HG03039 (cell line): ENCODE measurements around the gene ITGB5.

Experiments
- ATAC-seq: cut with Tn5 transposase; IDR thresholded peaks from one replicate; pipeline ENCODE4 v1.9.1; 2021; ENCODE audit warnings: mild to moderate bottlenecking, moderate library complexity; ENCODE audit not compliant: unreplicated experiment

Gene ITGB5

DNA sequence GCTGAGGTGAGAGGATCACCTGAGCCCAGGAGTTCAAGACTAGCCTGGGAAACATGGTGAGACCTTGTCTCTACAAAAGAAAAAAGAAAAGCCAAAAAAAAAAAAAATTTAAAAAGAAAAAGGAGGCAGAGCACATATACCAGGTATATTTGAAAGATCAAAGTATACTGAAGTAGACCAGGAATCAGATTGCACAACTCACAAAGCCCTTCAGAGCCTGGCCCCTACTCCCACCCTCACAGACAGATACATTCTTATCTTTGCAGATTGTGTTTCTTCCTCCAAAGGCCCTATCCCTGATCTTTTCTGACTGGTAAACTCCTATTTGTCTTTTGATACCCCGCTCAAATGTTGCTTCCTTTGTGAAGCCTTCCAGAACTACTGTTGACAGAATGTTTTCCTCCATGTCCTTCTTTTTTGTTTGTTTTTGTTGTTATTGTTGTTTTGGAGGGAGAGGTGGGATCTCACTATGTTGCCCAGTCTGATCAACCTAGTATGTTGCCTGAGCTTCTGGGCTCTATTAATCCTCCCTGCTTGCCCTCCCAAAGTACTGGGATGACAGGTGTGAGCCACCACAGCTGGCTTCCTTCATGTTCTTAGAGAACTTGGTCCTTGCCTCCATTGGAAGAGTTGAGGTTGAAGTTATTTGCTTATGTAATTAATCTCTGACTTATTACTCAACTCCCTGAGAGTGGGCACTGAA is 9.8 kb upstream of the ITGB5 start:
- ATAC-seq = no peak

- no peak for ATAC-seq
These were observed 8.6 kb upstream of the ITGB5 start for GRCh38 chr3:124895756-124896155.

DNA sequence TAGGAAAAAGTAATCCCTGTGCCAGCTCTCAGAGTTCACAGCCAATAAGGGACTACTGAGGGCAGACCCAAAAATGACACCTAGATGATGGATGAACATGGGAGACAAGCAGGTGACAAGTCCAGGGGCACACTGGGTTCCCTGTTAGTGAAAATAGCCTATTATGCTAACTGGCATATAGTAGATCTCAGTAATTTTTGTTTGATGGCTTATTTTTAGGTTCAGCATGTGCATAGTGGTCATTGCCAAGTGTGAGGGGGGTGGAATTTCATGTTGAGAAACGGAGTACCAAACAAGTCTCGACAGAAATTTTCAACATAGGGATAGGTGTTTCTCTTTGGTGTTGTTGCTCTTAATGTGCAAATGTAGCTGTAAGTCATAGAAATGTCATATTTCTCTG is 6.4 kb upstream of the ITGB5 start:
- ATAC-seq = no peak

DNA sequence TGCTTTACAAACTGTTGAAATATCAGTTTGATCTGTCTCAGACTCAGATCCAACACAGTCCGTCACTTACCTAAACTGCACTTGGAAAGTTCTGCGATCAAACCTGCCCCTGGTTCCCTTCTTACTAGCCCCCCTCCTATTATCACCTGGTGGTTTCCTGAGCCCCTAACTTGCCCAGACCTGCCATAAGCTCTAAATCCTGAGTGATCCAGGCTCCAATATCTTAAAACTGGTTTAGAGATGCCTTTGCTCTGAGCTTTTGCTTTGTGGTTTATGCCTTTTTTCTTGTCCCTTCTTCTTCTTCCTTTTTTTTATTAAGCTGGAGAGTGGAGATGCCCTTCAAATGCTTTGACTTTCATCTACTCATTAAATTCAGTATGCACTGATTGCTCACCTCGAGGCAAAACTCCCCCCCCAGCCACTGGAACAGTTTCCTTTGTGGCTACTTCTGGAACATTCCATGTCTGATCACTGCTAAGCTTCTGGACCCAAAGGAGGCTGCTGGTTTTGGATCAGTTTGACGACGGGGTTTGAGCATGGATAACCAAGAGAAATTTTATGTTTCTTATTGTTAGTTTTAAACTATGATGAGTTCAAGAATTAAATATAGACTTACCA is 3.5 kb upstream of the ITGB5 start:
- ATAC-seq = no peak

DNA sequence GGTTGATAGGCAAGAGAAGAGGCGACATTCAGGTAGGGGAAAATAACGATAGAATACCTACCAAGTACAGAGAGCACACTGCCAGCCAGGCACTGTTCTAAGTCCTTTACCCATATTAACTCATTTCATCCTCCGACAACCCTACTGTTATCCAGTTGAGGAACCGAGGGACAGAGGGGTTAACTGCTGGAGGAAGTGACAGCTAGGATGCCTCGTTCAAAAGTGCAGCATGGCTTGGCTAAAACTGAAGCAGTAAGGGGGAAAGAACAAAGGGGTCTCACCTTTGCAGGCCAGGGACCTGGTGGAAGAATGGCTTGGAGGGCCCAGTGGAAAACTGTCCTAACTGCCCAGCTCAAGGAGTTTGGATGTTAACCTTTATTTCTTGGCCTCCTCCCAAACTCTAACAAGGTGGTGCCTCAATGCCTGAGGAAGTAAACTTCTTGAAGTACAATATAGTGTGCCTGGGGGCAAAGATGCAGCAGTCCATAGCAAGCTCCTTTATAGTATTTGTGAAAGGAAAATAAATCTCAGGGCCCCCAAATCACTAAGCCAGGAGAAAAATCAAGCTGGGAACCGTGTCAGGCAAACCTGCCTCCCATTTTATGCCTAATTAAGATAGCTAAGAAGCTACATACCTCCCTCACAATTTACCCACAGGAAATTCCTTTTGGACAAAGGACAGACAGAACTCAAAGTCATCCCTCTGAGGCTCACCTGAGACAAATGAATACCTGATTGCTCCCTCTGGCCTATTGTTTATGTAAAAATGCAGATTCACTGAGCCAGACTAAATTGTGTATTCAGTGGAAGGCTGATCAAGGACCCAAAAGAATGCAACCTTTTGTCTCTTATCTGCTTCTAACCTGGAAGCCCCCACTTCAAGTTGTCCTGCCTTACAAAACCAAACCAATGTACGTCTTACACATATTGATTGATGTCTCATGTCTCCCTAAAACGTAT is 1.6 kb upstream of the ITGB5 start:
- no peak for ATAC-seq

DNA sequence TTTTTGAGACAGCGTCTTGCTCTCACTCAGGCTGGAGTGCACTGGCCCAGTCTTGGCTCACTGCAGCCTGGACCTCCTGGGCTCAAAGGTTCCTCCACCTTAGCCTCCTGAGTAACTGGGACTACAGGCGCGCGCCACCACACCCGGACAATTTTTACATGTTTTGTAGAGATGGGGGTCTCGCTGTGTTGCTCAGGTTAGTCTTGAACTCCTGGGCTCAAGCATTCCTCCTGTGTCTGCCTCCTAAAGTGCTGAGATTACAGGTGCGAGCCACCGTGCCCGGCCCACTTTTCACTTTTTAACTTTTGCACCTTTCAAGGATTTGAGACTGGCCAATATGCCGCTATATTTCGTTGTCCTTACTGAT is 750 bp upstream of the ITGB5 start:
- no peak for ATAC-seq

GRCh38 chr3:124886168-124887056 is 753 bp downstream of the ITGB5 start:
- peak; percentile 35 for ATAC-seq

DNA sequence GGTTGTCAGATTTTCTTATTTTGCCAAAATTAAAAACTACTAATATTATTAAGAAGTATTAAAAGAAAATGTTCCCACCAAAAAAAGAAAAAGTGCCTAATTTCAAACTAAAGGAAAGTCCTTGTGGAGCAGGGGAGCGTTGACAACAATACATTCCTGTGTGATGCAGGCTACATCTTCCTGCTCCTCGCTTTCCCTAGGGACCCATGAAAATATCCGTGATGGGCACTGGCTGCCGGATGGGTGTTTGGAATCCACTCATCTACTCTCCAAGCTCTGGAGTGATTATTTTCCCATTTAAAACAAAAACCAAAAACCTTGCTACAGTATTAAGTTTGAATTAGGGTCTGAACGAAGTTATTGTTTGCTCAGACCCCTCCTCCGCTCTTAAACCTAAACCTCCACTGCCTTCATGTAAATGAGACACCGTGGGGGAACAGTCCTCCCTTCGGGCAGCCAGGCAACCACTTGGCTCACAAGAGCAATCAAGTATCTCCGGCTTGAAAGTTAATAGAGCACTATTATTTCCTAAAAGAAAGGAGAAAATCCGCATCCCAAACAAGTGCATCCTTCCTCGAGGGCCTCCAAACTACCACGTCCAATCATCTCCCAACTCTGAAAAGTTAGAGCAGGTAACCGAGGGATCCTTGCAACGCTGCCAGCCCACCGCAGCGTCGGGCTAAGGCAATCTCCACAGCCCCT is 1.5 kb downstream of the ITGB5 start:
- no peak for ATAC-seq

DNA sequence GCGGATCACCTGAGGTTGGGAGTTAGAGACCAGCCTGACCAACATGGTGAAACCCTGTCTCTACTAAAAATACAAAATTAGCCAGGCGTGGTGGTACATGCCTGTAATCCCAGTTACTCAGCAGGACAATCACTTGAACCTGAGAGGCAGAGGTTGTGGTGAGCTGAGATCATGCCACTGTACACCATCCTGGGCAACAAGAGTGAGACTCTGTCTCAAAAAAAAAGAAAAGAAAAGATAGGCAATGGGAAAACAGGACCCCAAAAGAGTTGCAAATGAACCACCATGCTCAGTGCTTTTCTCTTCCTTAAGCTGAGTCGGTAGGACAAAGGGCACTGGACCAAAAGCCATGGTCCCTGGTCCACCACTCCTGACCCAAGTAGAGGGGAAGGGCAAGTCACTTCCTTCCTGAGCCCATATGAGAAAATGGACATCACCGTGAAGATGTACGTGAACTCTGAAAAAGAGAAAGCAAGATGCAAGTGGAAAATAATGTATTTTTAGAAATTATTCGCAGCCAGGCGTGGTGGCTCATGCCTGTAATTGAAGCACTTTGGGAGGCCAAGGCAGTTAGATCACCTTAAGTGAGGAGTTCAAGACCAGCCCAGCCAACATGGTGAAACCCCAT is 2.6 kb downstream of the ITGB5 start:
- no peak for ATAC-seq

DNA sequence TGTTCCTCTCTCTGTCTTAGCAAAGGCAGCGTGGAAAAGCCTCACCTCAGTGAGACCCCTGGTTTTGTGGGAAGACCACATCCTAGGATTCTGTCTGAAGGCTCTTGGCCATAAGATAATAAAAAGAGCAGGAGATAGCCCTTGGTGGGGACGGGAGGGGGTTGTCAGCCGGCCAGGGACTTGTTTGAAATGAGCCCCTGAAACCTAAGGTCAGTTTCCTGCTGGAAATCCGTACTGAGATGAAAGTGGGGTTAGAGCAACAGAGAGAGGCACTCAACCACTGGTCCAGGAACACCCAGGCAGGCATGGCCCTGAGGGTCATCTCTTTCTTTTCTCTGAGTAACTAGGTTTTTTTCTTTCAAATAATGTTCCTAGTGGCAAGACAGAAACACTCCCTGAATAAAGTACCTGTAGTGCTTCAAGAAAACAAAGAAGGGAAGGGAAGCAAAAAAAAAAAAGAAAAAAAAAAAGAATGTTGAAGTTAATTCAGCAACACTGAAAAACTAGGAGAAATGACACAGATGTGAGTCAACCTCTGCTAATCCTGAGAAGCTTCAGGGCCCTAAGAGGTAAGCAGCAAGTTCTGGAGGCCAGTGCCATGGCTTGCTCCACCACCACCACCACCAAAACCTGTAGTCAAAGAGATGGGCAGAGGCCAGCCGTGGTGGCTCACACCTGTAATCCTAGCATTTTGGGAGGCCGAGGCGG is 3.2 kb downstream of the ITGB5 start:
- no peak for ATAC-seq

GRCh38 chr3:124882816-124883747 is 4.1 kb downstream of the ITGB5 start:
- no peak for ATAC-seq

- ATAC-seq = no peak
These were observed 5.0 kb downstream of the ITGB5 start for GRCh38 chr3:124881976-124882697.

DNA sequence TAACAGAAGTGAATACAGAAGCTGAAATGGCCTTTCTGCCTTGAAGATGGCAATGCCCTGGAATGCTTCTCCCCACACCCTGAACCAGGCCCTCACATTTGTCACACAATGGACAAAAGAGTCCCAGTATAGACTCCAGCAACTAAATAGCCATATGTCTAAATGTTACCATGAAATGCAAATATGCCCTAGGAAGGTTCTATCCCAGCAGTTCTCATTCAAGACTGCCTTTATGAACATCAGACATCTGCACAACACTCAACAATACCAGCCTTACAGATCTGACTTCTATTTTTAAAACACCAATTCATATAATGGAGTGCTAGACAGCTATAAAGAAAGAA is 7.9 kb downstream of the ITGB5 start:
- ATAC-seq = no peak

DNA sequence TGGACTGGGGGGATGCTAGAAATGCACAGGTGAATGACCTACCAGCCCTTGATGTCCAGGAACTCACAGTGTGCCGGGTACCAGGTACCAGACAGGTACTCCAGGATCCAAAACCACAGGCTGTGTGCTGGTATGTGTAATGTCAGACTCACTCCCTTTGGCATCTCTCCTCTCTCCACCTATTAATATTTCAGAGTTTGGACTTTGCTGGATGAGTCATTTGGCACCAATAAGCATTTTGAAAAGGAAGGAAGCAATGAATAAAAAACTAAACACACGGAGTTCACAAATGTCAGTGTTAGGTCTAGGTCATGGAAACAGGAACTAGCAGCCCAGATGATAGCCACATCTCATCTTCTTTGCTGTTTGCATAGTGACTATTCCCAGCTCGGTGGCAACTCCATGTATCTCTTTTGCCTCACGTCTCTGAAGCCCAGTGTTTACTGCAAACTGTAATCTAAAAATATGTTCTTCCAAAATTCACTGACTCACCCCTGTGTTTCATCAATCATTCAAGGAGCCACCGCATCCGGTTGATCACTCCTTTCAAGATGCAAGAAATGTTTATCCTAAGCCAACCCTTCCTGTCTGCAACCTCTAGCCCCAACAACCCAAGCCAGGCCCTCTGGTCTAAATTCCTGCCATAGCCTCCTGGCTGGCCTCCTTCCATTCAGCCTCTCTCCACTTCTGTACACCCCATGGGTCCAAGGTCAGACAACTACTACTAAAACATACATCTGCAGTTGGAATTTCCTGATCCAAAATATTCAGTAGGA is 8.4 kb downstream of the ITGB5 start:
- no peak for ATAC-seq

DNA sequence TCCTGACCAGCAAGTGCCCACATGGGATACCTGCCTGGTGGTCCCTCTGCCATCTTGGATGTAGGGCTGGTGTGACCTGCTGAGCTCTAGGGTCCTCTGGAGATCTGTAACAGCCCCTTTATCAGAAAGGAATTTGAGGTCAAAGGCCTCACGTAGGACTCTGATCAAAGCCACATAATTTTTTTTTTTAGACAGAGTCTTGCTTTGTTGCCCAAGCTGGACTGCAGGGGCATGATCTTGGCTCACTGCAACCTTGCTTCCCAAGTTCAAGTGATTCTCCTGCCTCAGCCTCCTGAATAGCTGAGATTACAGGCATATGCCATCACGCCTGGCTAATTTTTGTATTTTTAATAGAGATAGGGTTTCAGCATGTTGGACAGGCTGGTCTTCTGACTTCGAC is 9.5 kb downstream of the ITGB5 start:
- ATAC-seq = no peak

DNA sequence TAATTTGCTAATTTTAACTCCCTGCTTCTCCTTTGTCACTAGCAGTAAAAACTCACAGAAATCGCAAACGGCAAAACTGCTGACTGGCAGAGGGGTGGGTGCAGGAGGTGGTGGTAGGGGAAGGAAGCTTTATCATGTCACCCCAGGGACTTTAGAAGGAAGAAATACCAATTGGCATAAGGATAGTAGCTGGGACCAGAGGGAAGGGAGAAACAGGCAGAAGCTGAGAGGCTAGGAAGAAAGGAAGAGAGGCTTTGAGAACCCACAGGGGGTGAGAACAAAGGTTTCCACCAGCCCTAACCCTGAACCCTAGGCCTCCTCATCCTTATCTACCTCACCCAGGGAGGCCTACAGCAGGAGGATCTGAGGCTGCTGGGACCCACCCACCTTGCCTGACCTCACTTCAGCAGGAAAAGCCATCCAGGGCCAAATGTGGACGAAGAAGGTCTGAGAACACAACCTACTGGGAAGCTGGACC is 10.7 kb downstream of the ITGB5 start:
- ATAC-seq = no peak

GRCh38 chr3:124873226-124873625 is 13.9 kb downstream of the ITGB5 start:
- no peak for ATAC-seq
